ENCODE data around the gene SPATA31D4. TPM values are rescaled to one million over a fixed set of nuclear protein-coding genes. Genes with fewer than 3 reads are reported as not detected.
"Not testable (repeated sequence)": the region's sequence is repeated elsewhere in the genome, so short reads cannot be mapped to it uniquely, and the experiment has no call there.

The SPATA31D4 gene
- not detected for total RNA-seq
- long read RNA-seq, result 0 reads

DNA sequence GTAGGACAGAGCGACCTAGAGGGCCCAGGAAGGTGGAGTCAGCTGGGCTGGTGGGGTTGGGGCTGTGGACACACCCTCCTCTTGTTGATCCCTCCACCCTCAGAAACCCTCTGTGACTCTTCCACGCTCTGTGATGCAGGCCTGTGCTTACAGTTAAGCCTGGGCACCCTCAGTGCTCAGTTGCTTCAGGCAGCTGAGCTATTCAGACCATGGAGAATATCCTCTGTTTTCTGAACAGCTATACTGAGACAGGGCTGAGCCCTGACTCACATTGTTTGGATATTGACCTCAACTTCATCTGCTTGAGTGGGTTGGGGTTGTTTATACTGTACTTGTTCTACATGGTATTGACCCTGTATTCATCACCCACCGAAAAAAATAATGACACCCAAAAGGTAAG lies at the start of gene SPATA31D4:
Gene SPATA31D4, plus strand, starts transcription at position 124 of the 400 bp plus-strand sequence. Its CDS starts 86 bp downstream, at position 210.
- not testable (repeated sequence) for ATAC-seq, DNase-seq

DNA sequence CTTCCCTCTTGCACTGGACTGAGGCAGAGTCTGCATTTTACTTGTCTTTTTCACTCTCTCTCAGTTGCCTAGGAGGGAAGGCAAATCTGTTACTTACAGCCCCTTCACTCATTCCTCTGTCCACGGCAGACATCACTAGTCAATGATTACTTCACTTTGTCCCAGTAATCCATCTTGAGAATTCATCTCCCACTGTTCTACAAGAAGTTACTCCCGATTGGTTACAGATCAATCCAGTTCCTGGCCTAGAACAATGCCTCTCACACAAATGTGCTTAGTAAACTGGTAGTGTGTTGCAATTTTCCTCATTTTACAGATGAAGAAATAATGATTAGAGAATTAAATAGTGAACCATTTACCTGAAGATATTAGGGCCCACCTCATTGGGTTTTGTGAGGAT lies 49.7 kb upstream of the SPATA31D4 start:
- DNase-seq (no peak), ATAC-seq (no peak)
- intact Hi-C loops (cut with DNase I, micrococcal nuclease), result no loop called here

More for the DNA sequence above, at the start of gene SPATA31D4:
- intact Hi-C loops (cut with DNase I, micrococcal nuclease), result not testable (repeated sequence)

DNA sequence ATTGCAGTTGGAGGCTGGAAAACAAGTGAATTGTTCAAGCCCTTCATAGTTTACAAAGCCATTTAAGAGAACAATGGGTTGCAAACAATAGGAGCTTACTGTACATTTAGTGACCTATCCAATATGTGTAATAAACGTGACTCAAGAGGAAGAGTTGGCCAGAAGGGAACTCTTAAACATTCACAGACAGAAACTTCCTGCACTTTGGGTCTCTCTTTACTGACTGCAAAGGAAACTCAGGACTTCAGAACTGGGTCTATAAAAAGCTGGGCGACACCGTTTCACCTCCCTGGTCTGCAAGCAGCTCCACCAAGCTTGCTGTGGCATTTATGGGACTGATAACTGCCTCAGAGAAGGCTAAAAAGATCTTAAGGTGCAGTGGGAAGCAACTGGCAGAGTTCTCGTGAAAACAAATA lies 48.7 kb upstream of the SPATA31D4 start:
- peak; percentile 51 to 77 for DNase-seq
- ATAC-seq, result peak; percentile 80
- intact Hi-C loops (cut with DNase I, micrococcal nuclease), result no loop called here

DNA sequence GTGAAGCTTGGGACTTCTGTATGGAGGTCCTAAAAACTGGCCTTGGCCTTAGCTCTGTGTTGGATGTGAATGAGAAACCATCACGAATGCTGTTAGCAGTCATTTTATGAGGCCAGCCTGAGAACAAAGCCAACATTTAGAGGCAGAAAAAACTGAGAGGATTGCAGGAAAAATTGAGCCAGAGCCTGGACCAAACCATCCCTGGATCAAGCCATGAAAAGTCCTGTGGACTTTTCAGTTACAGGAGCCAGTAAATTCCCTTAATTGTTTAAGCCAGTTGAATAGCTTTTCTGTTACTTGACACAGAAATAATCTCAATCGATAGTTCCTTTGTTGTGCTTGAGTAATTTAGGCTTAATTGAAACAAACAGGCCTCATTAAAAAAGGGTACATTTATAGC lies 42.6 kb upstream of the SPATA31D4 start:
- DNase-seq (no peak), ATAC-seq (no peak)
- intact Hi-C loops (cut with DNase I, micrococcal nuclease), result no loop called here

DNA sequence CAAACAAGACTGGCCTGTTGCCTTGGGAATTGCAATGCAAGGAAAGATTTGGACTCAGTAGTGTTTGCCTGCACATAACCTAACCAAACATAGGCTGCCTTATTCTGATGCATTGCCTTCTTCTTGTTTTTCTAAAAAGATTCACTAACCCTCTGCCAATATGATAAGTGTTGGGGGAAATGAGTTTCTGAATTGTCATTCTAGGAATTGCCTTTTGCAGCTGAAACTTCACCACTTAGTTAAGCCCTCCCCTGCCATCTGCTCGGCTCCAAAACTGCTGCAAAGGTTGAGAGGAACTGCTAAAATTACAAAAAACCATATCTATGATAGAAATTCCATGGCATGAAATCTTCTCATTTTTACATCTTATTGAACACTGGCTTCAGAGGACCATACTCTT lies 41.6 kb upstream of the SPATA31D4 start:
- intact Hi-C loops (cut with DNase I, micrococcal nuclease), result no loop called here
- DNase-seq (no peak), ATAC-seq (no peak)

DNA sequence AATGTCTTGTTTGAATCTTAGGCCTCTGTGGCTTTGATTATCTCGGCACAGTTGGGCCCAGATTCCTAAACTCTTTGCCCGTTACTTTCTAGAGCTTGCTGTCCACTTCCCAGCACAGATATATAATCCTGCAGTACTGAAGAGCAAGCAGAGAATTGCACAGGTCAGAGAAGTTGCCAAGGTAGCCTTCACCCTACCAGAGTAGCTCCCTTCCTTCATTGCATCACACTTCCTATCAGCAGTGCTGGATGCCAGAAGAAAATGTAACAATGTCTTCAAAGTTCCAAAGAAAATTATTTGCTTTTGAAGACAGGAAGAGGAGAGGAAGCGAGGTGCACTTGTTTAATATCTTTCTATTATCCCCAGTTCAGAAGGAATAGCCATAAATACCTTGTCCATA lies 38.1 kb upstream of the SPATA31D4 start:
- DNase-seq (no peak), ATAC-seq (no peak)
- intact Hi-C loops (cut with DNase I, micrococcal nuclease), result no loop called here

DNA sequence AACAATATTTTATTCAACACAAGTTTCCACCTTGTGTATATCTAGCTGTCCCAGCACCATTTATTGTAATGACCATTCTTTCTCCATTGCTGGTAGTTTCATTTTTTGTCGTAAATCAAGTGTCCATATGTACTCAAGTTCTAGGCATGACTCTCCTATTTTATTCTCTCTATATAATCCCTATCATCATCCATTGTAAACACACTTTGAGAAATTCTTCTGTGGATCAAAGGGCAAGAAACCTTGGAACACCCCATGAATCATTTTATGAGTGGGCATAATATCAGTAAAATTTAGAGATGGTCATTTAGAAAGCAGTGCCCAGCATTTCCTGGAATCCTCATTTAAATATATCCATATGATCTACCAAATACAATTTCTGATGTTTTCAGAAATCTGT lies 35.8 kb upstream of the SPATA31D4 start:
- ATAC-seq, result peak; percentile 97
- DNase-seq, result no peak
- intact Hi-C loops (cut with DNase I, micrococcal nuclease), result no loop called here

DNA sequence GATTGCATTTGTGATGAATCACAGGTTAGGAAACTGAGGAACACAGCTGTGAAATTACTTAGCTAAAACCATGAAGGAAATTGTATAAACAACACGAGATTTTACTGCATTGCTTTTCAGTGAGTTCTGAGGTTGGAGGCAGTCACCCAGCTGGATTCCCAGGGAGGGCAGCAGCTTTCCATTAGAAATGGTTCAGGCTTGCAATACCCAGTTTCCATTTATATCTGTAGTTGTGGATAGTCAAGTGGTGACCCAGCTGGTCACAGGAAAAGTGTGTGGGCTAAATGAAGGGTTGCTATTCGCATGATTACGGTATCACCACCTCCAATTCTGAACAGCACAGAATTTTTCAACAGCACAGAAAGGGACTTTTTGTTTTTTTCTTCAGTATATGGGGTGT lies 34.3 kb upstream of the SPATA31D4 start:
- ATAC-seq (no peak), DNase-seq (no peak)
- intact Hi-C loops (cut with DNase I, micrococcal nuclease), result no loop called here

DNA sequence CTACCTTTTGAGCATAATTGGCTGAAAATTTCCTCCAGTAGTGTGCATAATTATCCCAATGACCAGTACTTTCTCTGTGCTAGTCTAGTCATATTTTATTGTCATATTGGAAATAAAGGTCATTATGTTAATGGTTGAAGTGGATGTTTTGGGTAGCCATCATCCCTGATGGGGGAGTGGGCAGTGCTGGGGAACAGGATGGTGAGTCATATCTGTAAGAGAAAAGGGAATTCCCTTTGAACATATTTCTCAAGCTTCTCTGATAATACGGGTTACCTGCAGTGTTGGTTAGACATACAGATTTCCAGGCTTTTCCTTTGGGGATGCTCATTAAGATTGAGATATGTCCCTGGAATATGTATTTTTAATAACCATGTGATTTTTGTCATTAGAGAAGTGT lies 33.3 kb upstream of the SPATA31D4 start:
- ATAC-seq (no peak), DNase-seq (no peak)
- intact Hi-C loops (cut with DNase I, micrococcal nuclease), result no loop called here

DNA sequence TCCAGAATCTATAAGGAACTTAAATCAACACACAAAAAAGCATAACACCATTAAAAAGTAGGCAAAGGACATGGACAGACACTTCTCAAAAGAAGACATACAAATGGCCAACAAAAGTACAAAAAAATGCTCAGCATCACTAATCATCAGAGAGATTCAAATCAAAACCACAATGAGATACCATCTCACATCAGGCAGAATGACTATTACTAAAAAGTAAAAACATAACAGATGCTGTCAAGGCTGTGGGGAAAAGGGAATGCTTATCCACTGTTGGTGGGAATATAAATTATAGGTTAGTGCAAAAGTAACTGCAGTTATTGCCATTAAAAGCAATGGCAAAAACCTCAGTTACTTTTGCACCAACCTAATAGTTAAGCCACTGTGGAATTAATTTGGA lies 32.2 kb upstream of the SPATA31D4 start:
- intact Hi-C loops (cut with DNase I, micrococcal nuclease), result no loop called here
- ATAC-seq (no peak), DNase-seq (no peak)

DNA sequence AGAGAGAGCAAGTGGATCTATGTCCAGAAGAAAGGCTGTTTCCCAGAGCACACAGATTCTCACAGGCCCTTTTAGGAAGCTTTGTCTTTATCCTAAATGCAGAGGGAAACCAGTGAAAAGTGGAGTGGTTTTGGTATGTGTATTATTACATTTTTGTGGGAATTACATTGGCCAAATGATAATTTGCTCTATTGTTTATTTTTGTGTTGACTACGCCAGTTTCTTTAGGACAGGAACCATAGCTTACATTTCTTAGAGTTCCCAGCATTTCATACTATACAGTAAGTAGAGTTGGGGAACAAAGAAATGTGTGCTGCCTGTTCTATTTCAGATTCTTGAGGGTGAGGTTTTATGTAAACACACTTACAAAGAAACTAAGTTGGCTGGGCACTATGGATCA lies 29.4 kb upstream of the SPATA31D4 start:
- DNase-seq, result no peak
- no peak for ATAC-seq
- intact Hi-C loops (cut with DNase I, micrococcal nuclease), result no loop called here

DNA sequence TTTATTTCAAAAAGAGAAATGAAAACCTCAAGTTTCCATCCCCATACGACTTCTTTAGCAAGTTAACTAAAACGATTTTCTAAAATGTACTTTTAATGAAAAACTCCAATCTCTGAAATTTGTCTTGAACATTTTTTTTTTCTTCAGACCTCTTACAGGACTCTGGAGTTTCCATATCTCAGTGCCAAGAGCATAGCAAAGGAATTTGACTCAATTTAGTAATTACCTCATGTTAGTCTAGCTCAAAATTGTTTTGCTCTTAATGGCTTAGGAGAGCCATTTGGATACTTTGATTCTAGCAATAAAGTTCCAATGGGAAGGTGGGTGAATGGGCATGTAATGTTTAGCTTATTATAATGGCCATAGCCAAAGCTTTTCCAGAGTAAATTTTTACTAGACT lies 26.0 kb upstream of the SPATA31D4 start:
- intact Hi-C loops (cut with DNase I, micrococcal nuclease), result no loop called here
- no peak for ATAC-seq
- DNase-seq, result no peak

DNA sequence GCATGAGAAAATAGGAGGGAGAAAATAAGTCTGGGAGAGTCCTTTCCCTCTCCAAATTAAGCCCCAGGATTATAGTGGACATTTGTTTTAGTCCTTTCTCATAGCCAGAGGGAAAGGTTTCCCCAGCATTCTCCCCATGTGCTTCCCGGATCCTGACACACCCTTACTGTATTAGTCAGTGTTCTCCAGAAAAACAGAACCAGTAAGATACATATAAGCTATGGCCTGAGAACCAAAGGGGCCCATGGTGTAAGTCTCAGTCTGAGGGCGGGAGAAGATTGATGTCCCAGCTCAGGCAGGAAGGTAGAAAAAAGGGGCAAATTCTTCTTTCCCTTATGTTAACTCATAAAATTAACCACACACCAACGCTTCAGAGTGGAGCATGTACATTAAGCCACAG lies 25.6 kb upstream of the SPATA31D4 start:
- DNase-seq (no peak), ATAC-seq (no peak)
- intact Hi-C loops (cut with DNase I, micrococcal nuclease), result no loop called here

DNA sequence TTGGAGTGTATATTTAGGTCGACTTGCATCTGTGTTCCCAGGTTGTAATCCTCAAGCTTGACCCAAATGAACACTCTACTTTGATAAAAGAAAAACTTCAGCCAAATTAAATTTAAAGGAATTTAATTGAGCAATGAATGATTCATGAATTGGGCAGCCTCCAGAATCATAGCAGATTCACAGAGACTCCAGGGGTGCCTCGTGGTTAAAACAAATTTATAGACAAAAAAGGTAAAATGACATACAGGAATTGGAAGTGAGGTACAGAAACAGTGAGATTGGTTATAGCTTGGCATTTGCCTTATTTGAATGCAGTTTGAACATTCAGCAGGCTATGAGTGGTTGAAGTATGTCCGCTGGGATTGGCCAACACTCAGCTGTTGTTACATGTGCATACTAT lies 21.6 kb upstream of the SPATA31D4 start:
- intact Hi-C loops (cut with DNase I, micrococcal nuclease), result no loop called here
- no peak for DNase-seq
- ATAC-seq, result no peak

DNA sequence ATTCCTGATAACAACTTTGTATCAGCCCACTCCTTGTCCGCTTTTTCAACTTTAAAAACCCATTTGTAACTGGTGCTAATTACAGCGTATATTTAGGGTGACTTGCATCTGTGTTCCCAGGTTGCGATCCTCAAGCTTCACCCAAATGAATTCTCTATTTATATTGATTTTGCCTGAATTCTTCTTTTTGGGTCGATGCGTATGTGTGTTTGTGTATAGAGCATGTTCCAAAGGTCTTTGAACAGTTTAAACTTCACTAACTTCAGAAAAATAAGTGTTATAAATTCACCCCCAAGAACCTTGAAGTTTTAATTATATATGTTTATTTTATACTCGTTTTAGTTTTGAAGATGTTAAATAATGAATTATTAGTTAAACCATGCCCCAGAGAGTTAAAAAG lies 16.1 kb upstream of the SPATA31D4 start:
- intact Hi-C loops (cut with DNase I, micrococcal nuclease), result no loop called here
- DNase-seq, result no peak
- no peak for ATAC-seq

DNA sequence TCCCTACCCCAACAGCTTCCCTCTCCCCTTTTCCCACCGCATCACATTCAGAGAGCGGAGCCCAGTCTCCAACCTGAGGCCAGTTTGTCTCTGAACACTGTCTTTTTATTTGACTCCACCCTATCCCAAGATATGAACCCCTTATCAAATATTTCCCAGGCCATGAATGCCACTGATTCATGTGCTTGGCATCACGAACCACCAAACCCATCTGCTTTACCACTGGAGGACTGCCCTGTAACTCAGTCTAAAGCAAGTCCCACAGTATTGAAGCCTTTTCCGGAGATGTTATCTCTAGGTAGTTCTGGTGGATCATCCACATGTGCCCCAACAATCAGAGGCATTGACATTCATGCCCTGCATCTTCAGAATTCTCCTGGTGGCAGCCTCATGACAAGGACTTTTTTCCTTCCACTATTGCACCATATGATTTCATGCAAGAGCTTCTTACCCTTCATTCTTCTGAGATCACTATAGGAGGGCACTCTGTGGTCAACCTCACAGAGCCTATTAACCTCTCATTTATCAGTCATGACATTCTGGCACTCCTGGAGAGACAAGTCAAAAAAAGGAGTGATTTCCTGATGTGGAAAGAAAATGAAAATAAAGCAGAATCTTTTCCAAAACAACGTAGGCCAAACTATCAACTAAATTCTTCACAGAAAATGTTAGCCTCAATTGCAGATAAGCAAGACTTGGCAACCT lies 12.3 kb upstream of the SPATA31D4 start:
- intact Hi-C loops (cut with DNase I, micrococcal nuclease), result no loop called here
- no peak for ATAC-seq
- DNase-seq, result no peak

DNA sequence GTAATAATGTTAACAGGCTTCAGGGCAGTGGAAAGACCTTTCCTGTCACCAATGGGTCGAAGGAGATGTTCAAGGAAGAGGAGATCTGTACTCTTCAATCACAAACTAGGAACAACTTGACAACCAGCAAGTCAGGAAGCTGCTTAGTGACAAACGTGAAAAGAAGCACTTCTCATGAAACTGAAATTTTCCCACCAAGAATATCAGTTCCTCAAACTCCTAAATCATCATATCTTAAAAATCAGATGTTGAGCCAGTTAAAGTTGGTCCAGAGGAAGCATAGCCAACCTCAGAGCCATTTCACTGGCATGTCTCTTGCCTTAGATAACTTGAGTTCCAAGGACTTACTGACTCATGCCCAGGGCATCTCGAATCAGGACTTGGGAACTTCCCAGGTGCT lies 9.7 kb upstream of the SPATA31D4 start:
- intact Hi-C loops (cut with DNase I, micrococcal nuclease); ATAC-seq; DNase-seq: not testable (repeated sequence)

DNA sequence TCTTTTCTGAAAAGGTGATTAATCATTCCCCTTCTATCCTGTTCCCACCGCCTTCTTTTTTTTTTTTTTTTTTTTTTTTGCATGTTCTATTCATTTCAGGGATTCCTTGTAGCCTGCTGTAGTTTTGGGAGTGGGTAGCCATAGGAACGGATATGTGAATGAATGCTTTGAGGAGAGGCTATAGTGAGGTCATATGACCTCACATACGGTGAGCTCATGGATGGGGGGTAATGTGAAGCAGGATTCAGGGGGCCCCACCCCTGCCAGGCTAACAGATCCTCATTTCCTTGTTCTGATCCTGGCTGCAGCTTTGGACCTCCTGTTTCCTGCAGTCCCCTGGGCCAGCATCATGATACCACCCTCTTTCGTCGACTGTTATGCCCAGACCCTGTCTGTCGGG lies 1.9 kb downstream of the SPATA31D4 start:
- intact Hi-C loops (cut with DNase I, micrococcal nuclease); DNase-seq; ATAC-seq: not testable (repeated sequence)

DNA sequence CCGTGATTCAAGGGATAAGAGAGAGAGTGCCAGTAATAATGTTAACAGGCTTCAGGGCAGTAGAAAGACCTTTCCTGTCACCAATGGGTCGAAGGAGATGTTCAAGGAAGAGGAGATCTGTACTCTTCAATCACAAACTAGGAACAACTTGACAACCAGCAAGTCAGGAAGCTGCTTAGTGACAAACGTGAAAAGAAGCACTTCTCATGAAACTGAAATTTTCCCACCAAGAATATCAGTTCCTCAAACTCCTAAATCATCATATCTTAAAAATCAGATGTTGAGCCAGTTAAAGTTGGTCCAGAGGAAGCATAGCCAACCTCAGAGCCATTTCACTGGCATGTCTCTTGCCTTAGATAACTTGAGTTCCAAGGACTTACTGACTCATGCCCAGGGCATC lies 5.3 kb downstream of the SPATA31D4 start:
- ATAC-seq; intact Hi-C loops (cut with DNase I, micrococcal nuclease); DNase-seq: not testable (repeated sequence)

DNA sequence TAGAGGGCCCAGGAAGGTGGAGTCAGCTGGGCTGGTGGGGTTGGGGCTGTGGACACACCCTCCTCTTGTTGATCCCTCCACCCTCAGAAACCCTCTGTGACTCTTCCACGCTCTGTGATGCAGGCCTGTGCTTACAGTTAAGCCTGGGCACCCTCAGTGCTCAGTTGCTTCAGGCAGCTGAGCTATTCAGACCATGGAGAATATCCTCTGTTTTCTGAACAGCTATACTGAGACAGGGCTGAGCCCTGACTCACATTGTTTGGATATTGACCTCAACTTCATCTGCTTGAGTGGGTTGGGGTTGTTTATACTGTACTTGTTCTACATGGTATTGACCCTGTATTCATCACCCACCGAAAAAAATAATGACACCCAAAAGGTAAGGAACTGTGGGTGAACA lies 15.2 kb downstream of the SPATA31D4 start, which contains the start of gene SPATA31D3:
Gene SPATA31D3, plus strand, starts transcription at position 108 of the 400 bp plus-strand sequence. Its CDS starts 86 bp downstream, at position 194.
- DNase-seq; ATAC-seq; intact Hi-C loops (cut with DNase I, micrococcal nuclease): not testable (repeated sequence)

DNA sequence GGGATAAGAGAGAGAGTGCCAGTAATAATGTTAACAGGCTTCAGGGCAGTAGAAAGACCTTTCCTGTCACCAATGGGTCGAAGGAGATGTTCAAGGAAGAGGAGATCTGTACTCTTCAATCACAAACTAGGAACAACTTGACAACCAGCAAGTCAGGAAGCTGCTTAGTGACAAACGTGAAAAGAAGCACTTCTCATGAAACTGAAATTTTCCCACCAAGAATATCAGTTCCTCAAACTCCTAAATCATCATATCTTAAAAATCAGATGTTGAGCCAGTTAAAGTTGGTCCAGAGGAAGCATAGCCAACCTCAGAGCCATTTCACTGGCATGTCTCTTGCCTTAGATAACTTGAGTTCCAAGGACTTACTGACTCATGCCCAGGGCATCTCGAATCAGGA lies 20.4 kb downstream of the SPATA31D4 start:
- DNase-seq; intact Hi-C loops (cut with DNase I, micrococcal nuclease); ATAC-seq: not testable (repeated sequence)
